Cardiac septum (tissue), 1 donor: ENCODE measurements around the gene TTF1. TPM values are rescaled to one million over a fixed set of nuclear protein-coding genes. Genes with fewer than 3 reads are reported as not detected.

Experiments used
- DNase-seq: peaks from one replicate; pipeline ENCODE4 v3.0.0-alpha.2; 2020; ENCODE audit warnings: low spot score
- intact Hi-C: fragments of 100-400 bp; cut with DNase I; formaldehyde crosslinking; loops from one replicate; pipeline ENCODE4 v1.14.0; 2022
- total RNA-seq: library from RNA; stranded (reverse); fragmentation: NEBNext Ultra II Directional; extraction: Animal tissue kit (Norgen Biotek cat#: 25700); gene quantifications from one replicate; pipeline ENCODE4 v1.2.1, GENCODE V29; 2021
- donor health status: DM: no; HTN: no; CAD: no.

Gene TTF1
- total RNA-seq, 1 donor from 2014 or later, result 16.5 TPM

GRCh38 chr9:132372177-132373095, 34.2 kb downstream of the TTF1 start:
- intact Hi-C loops, result no loop called here
- peak; percentile 89 for DNase-seq

- DNase-seq, result no peak
- intact Hi-C loops, result no loop called here
Observed at GRCh38 chr9:132370592-132370991, 36.0 kb downstream of the TTF1 start.

GRCh38 chr9:132369421-132369820, 37.2 kb downstream of the TTF1 start:
- intact Hi-C loops, result no loop called here
- no peak for DNase-seq

- intact Hi-C loops, result no loop called here
- no peak for DNase-seq
Observed at GRCh38 chr9:132367613-132368313, 38.9 kb downstream of the TTF1 start.

GRCh38 chr9:132366481-132366880, 40.2 kb downstream of the TTF1 start:
- intact Hi-C loops, result no loop called here

GRCh38 chr9:132365986-132366385, 40.7 kb downstream of the TTF1 start:
- no peak for DNase-seq
- intact Hi-C loops, result no loop called here

More at GRCh38 chr9:132366481-132366880, 40.2 kb downstream of the TTF1 start:
- DNase-seq, result no peak

- no peak for DNase-seq
- intact Hi-C loops, result no loop called here
Observed at GRCh38 chr9:132364068-132364467, 42.6 kb downstream of the TTF1 start.

- intact Hi-C loops, result no loop called here
- no peak for DNase-seq
Observed at GRCh38 chr9:132357764-132358163, 48.9 kb downstream of the TTF1 start.

- no peak for DNase-seq
- intact Hi-C loops, result no loop called here
Observed at GRCh38 chr9:132356324-132356924, 50.2 kb downstream of the TTF1 start.

GRCh38 chr9:132354637-132355355, 51.8 kb downstream of the TTF1 start, which contains the start of gene SETX:
TSS of gene SETX (minus strand) at chr9:132354986. CDS start at chr9:132349428, 5,558 bp downstream.
- intact Hi-C loops, result loop anchor here (1.0 kb wide), 1 partner anchor 52 kb away; the partner anchor contains the start of gene TTF1
- peak; percentile 99 for DNase-seq

GRCh38 chr9:132351404-132352045, 55.1 kb downstream of the TTF1 start:
- DNase-seq, result no peak
- intact Hi-C loops, result no loop called here

GRCh38 chr9:132350861-132351315, 55.8 kb downstream of the TTF1 start:
- intact Hi-C loops, result no loop called here
- no peak for DNase-seq

- intact Hi-C loops, result no loop called here
- DNase-seq, result no peak
Observed at GRCh38 chr9:132348676-132349075, 58.0 kb downstream of the TTF1 start.

- DNase-seq, result no peak
- intact Hi-C loops, result no loop called here
Observed at GRCh38 chr9:132346177-132346576, 60.5 kb downstream of the TTF1 start.

- intact Hi-C loops, result no loop called here
- no peak for DNase-seq
Observed at GRCh38 chr9:132341177-132341840, 65.3 kb downstream of the TTF1 start.

- no peak for DNase-seq
- intact Hi-C loops, result no loop called here
Observed at GRCh38 chr9:132334364-132334763, 72.3 kb downstream of the TTF1 start.

GRCh38 chr9:132333556-132333955, 73.1 kb downstream of the TTF1 start:
- DNase-seq, result no peak
- intact Hi-C loops, result no loop called here

GRCh38 chr9:132328580-132328979, 78.1 kb downstream of the TTF1 start:
- intact Hi-C loops, result no loop called here
- no peak for DNase-seq
